Cardiac fibroblast (primary cell): Measurements from ENCODE around the gene DPYSL3.

Experiments
- DNase-seq, 2 donors: peaks; one replicate each; pipeline versions ENCODE4 v3.0.0 to v3.0.0-alpha.2; 2010; ENCODE audit warnings: low read depth in 2 of 2
- H3K4me3 ChIP-seq, 2 donors: replicated peaks in 1 of 2; 1 replicate in 1 of 2; 2 replicates in 1 of 2; pipeline ENCODE4 v1.5.1; 2011; ENCODE audit warnings: low read depth in 2 of 2, low read length in 2 of 2, mild to moderate bottlenecking in 2 of 2, moderate library complexity in 1 of 2
- CTCF ChIP-seq: IDR thresholded peaks from one replicate; pipeline ENCODE4 v1.5.1; 2011; ENCODE audit warnings: low read depth, mild to moderate bottlenecking, low read length, inconsistent platforms

The DPYSL3 gene

GRCh38 chr5:147454996-147455677 is 54.7 kb downstream of the DPYSL3 start:
- peak overlapping the region in 1 of 2 donors; percentile 18 for H3K4me3 ChIP-seq
- TF ChIP-seq CTCF, result no peak
- DNase-seq, result peak; percentile 93 to 97

GRCh38 chr5:147453875-147454814 is 55.7 kb downstream of the DPYSL3 start:
- DNase-seq, result peak; percentile 87 to 94
- peak; percentile 84 for TF ChIP-seq CTCF

GRCh38 chr5:147452165-147452811 is 57.6 kb downstream of the DPYSL3 start:
- peak overlapping the region; percentile 76 to 78 for H3K4me3 ChIP-seq
- TF ChIP-seq CTCF, result no peak
- no peak for DNase-seq

More at GRCh38 chr5:147453875-147454814, 55.7 kb downstream of the DPYSL3 start:
- peak overlapping the region; percentile 61 to 76 for H3K4me3 ChIP-seq

GRCh38 chr5:147451193-147451592 is 58.7 kb downstream of the DPYSL3 start:
- H3K4me3 ChIP-seq, result no peak overlapping the region
- no peak for DNase-seq
- TF ChIP-seq CTCF, result no peak

GRCh38 chr5:147450606-147451005 is 59.3 kb downstream of the DPYSL3 start:
- H3K4me3 ChIP-seq, result no peak overlapping the region
- peak; percentile 4 for TF ChIP-seq CTCF
- no peak for DNase-seq

GRCh38 chr5:147448766-147449165 is 61.1 kb downstream of the DPYSL3 start:
- TF ChIP-seq CTCF, result no peak
- DNase-seq, result peak in 1 of 2 donors; percentile 19
- no peak overlapping the region for H3K4me3 ChIP-seq
